ENCODE results near the gene ANKZF1. TPM values are rescaled to one million over a fixed set of nuclear protein-coding genes. Genes with fewer than 3 reads are reported as not detected.

Gene ANKZF1
- total RNA-seq, 1 experiment from 2014 or later, result 51.5 TPM

- intact Hi-C loops (cut with micrococcal nuclease; ENCODE audit: unreplicated experiment), result loop anchor here (1.0 to 5.0 kb wide), 5 partner anchors 26 to 103 kb away; partner anchors contain the start of genes ABCB6, ANKZF1, ATG9A and CNPPD1
- H3K27ac Mint-ChIP-seq (ENCODE audit: unreplicated experiment), result peak overlapping the region; percentile 98
- H3K4me3 Mint-ChIP-seq (ENCODE audit: unreplicated experiment), result peak overlapping the region; percentile 98
- Histone ChIP-seq H3K27me3 (replicated peaks; ENCODE audit: control insufficient read depth, insufficient read depth, low read length) (no peaks in the 10 kb centered on the region), H3K4me3 (ENCODE audit: low read depth, low read length) (peak overlapping the region; percentile 85), H3K9me3 (no peaks in the 10 kb centered on the region), H3K4me1 (peaks cover 24% of the 10 kb centered on the region), H3K36me3 (ENCODE audit: control insufficient read depth, insufficient read depth, low read length) (peaks cover 3% of the 10 kb centered on the region)
- no peaks in the 10 kb centered on the region for H3K27me3 Mint-ChIP-seq (ENCODE audit: insufficient read depth, unreplicated experiment)
- H3K9me3 Mint-ChIP-seq (ENCODE audit: unreplicated experiment), result no peaks in the 10 kb centered on the region
- peak in 1 of 2 experiments; percentile 24 for TF ChIP-seq CTCF (IDR thresholded peaks at IDR 0.05; ENCODE audit: insufficient read depth in 1 of 2, low read depth in 1 of 2, low read length in 1 of 2, severe bottlenecking in 1 of 2, unreplicated experiment in 1 of 2)
- DNase-seq, result no peak
- H3K4me1 Mint-ChIP-seq (ENCODE audit: low read depth, unreplicated experiment), result peaks cover 13% of the 10 kb centered on the region
- peaks cover 16% of the 10 kb centered on the region for H3K36me3 Mint-ChIP-seq (ENCODE audit: insufficient read depth, unreplicated experiment)
- POLR2A ChIA-PET, result interaction anchor here (1.0 to 1.9 kb wide), 3 partner anchors 35 to 219 kb away, joined by 5 to 8 read pairs (median 6); partner anchors contain the start of genes ANKZF1, ATG9A, GLB1L and GMPPA
- CTCF ChIA-PET, result interaction anchor here (1.4 to 5.8 kb wide), 4 partner anchors 15 to 62 kb away, joined by 4 to 92 read pairs (median 16); no protein-coding TSS in a partner anchor
- BruUV-seq (replicated peaks), result no TSS peak
Observed at GRCh38 chr2:219279916-219280516, 50.4 kb downstream of the ANKZF1 start.

GRCh38 chr2:219280651-219281050, 51.0 kb downstream of the ANKZF1 start:
- CTCF ChIA-PET, result interaction anchor here (5.8 kb wide), 1 partner anchor 14 kb away, joined by 92 read pairs; no protein-coding TSS in a partner anchor
- no peak for TF ChIP-seq CTCF (IDR thresholded peaks at IDR 0.05; ENCODE audit: insufficient read depth in 1 of 2, low read depth in 1 of 2, low read length in 1 of 2, severe bottlenecking in 1 of 2, unreplicated experiment in 1 of 2)
- BruUV-seq (replicated peaks), result TSS peak; percentile 46

GRCh38 chr2:219281588-219281987, 52.0 kb downstream of the ANKZF1 start:
- no peaks in the 10 kb centered on the region for H3K27me3 Mint-ChIP-seq (ENCODE audit: insufficient read depth, unreplicated experiment)
- Histone ChIP-seq H3K9me3 (no peaks in the 10 kb centered on the region), H3K36me3 (ENCODE audit: control insufficient read depth, insufficient read depth, low read length) (peaks cover 3% of the 10 kb centered on the region), H3K4me3 (ENCODE audit: low read depth, low read length) (no peak overlapping the region), H3K4me1 (peaks cover 23% of the 10 kb centered on the region), H3K27me3 (replicated peaks; ENCODE audit: control insufficient read depth, insufficient read depth, low read length) (no peaks in the 10 kb centered on the region)
- no peak overlapping the region for H3K27ac Mint-ChIP-seq (ENCODE audit: unreplicated experiment)
- H3K4me3 Mint-ChIP-seq (ENCODE audit: unreplicated experiment), result no peak overlapping the region
- no TSS peak for BruUV-seq (replicated peaks)
- peaks cover 13% of the 10 kb centered on the region for H3K4me1 Mint-ChIP-seq (ENCODE audit: low read depth, unreplicated experiment)
- no peak for TF ChIP-seq CTCF (IDR thresholded peaks at IDR 0.05; ENCODE audit: insufficient read depth in 1 of 2, low read depth in 1 of 2, low read length in 1 of 2, severe bottlenecking in 1 of 2, unreplicated experiment in 1 of 2)
- peaks cover 21% of the 10 kb centered on the region for H3K36me3 Mint-ChIP-seq (ENCODE audit: insufficient read depth, unreplicated experiment)
- DNase-seq, result no peak
- intact Hi-C loops (cut with micrococcal nuclease; ENCODE audit: unreplicated experiment), result no loop called here
- H3K9me3 Mint-ChIP-seq (ENCODE audit: unreplicated experiment), result no peaks in the 10 kb centered on the region
- ChIA-PET CTCF (interaction anchor here (5.8 kb wide), 1 partner anchor 13 kb away, joined by 92 read pairs; no protein-coding TSS in a partner anchor), POLR2A (interaction anchor here (1.3 kb wide), 1 partner anchor 64 kb away, joined by 3 read pairs; no protein-coding TSS in a partner anchor)

More at GRCh38 chr2:219280651-219281050, 51.0 kb downstream of the ANKZF1 start:
- H3K4me1 ChIP-seq, result peaks cover 23% of the 10 kb centered on the region
- Mint-ChIP-seq H3K9me3 (ENCODE audit: unreplicated experiment) (no peaks in the 10 kb centered on the region), H3K27me3 (ENCODE audit: insufficient read depth, unreplicated experiment) (no peaks in the 10 kb centered on the region), H3K27ac (ENCODE audit: unreplicated experiment) (peak overlapping the region; percentile 98), H3K4me1 (ENCODE audit: low read depth, unreplicated experiment) (peaks cover 13% of the 10 kb centered on the region), H3K36me3 (ENCODE audit: insufficient read depth, unreplicated experiment) (peaks cover 16% of the 10 kb centered on the region), H3K4me3 (ENCODE audit: unreplicated experiment) (peak overlapping the region; percentile 98)
- H3K4me3 ChIP-seq (ENCODE audit: low read depth, low read length), result no peak overlapping the region
- no peaks in the 10 kb centered on the region for H3K27me3 ChIP-seq (replicated peaks; ENCODE audit: control insufficient read depth, insufficient read depth, low read length)
- peaks cover 3% of the 10 kb centered on the region for H3K36me3 ChIP-seq (ENCODE audit: control insufficient read depth, insufficient read depth, low read length)
- intact Hi-C loops (cut with micrococcal nuclease; ENCODE audit: unreplicated experiment), result no loop called here
- POLR2A ChIA-PET, result no interaction called here
- H3K9me3 ChIP-seq, result no peaks in the 10 kb centered on the region
- no peak for DNase-seq
